Activated CD4-positive, CD25-positive, alpha-beta regulatory T cell treated with anti-CD3 and anti-CD28 coated beads, Interleukin-2, amount 50 U/mL, for 24 hours (primary cell): ENCODE measurements around the gene DLGAP1.
"Not testable (repeated sequence)": the region's sequence is repeated elsewhere in the genome, so short reads cannot be mapped to it uniquely, and the experiment has no call there.

Source experiments
- ATAC-seq, 2 donors: fragments of 150-1000 bp; cut with Tn5 transposase; one replicate each; pipeline ENCODE4 v1.10.0; 2021; ENCODE audit warnings: mild to moderate bottlenecking in 1 of 2, moderate library complexity in 1 of 2

The DLGAP1 gene

GRCh38 chr18:3594760-3595368 lies 860.2 kb downstream of the DLGAP1 start:
- no peak for ATAC-seq

- ATAC-seq = peak; percentile 82 to 86
These were observed 861.0 kb downstream of the DLGAP1 start for GRCh38 chr18:3593904-3594759.

- ATAC-seq = no peak
These were observed 861.7 kb downstream of the DLGAP1 start for GRCh38 chr18:3593381-3593903.

- ATAC-seq = no peak
These were observed 862.2 kb downstream of the DLGAP1 start for GRCh38 chr18:3592864-3593263.

GRCh38 chr18:3590096-3590630 lies 864.9 kb downstream of the DLGAP1 start:
- no peak for ATAC-seq

- ATAC-seq = peak; percentile 71 to 75
These were observed 869.2 kb downstream of the DLGAP1 start for GRCh38 chr18:3585656-3586509.

GRCh38 chr18:3584897-3585460 lies 870.1 kb downstream of the DLGAP1 start:
- ATAC-seq = no peak

GRCh38 chr18:3584266-3584861 lies 870.7 kb downstream of the DLGAP1 start:
- ATAC-seq = no peak

- ATAC-seq = no peak
These were observed 871.2 kb downstream of the DLGAP1 start for GRCh38 chr18:3583873-3584247.

- not testable (repeated sequence) for ATAC-seq
These were observed 871.8 kb downstream of the DLGAP1 start for GRCh38 chr18:3583106-3583872.

- no peak for ATAC-seq
These were observed 873.2 kb downstream of the DLGAP1 start for GRCh38 chr18:3581890-3582289.

GRCh38 chr18:3580523-3581025 lies 874.5 kb downstream of the DLGAP1 start:
- ATAC-seq = not testable (repeated sequence)

- no peak for ATAC-seq
These were observed 875.4 kb downstream of the DLGAP1 start for GRCh38 chr18:3579701-3580100.

- peak; percentile 46 to 70 for ATAC-seq
These were observed 876.5 kb downstream of the DLGAP1 start for GRCh38 chr18:3578621-3579020.

GRCh38 chr18:3577281-3577855 lies 877.7 kb downstream of the DLGAP1 start:
- ATAC-seq = no peak

- no peak for ATAC-seq
These were observed 882.3 kb downstream of the DLGAP1 start for GRCh38 chr18:3572761-3573160.

- no peak for ATAC-seq
These were observed 888.3 kb downstream of the DLGAP1 start for GRCh38 chr18:3566851-3567250.

GRCh38 chr18:3560755-3561154 lies 894.4 kb downstream of the DLGAP1 start:
- no peak for ATAC-seq

- no peak for ATAC-seq
These were observed 900.2 kb downstream of the DLGAP1 start for GRCh38 chr18:3554811-3555427.

GRCh38 chr18:3554091-3554601 lies 901.0 kb downstream of the DLGAP1 start:
- no peak for ATAC-seq
